ES-I3 (cell line): ENCODE measurements around the gene TRAM2.

ENCODE experiments used
- H3K36me3 ChIP-seq: 2 replicates; pipeline ENCODE4 v1.6.1; 2013; ENCODE audit warnings: mild to moderate bottlenecking, low read length, control low read depth, moderate library complexity; ENCODE audit not compliant: insufficient read depth
- H3K4me1 ChIP-seq: 2 replicates; pipeline ENCODE4 v1.6.1; 2013; ENCODE audit warnings: mild to moderate bottlenecking, control low read depth, low read length; ENCODE audit not compliant: insufficient read depth
- H3K9ac ChIP-seq: 2 replicates; pipeline ENCODE4 v1.6.1; 2013; ENCODE audit warnings: low read depth, mild to moderate bottlenecking, low read length, moderate library complexity
- H3K9me3 ChIP-seq: 2 replicates; pipeline ENCODE4 v1.6.1; 2013; ENCODE audit warnings: mild to moderate bottlenecking, low read length, moderate library complexity; ENCODE audit not compliant: control insufficient read depth, insufficient read depth

The TRAM2 gene

GRCh38 chr6:52503323-52503747, 73.5 kb downstream of the TRAM2 start:
- Histone ChIP-seq H3K4me1 (peaks cover 29% of the 10 kb centered on the region), H3K36me3 (peaks cover 11% of the 10 kb centered on the region), H3K9ac (no peak overlapping the region), H3K9me3 (no peaks in the 10 kb centered on the region)

- H3K9me3 ChIP-seq = no peaks in the 10 kb centered on the region
- peaks cover 3% of the 10 kb centered on the region; the same call in 1 of the 2 replicates for H3K36me3 ChIP-seq
- peaks cover 33% of the 10 kb centered on the region for H3K4me1 ChIP-seq
- H3K9ac ChIP-seq = no peak overlapping the region
These were observed 74.4 kb downstream of the TRAM2 start for GRCh38 chr6:52502306-52503029.

GRCh38 chr6:52500238-52501129, 76.4 kb downstream of the TRAM2 start:
- peaks cover 34% of the 10 kb centered on the region for H3K4me1 ChIP-seq
- no peaks in the 10 kb centered on the region for H3K36me3 ChIP-seq
- H3K9ac ChIP-seq = no peak overlapping the region
- no peaks in the 10 kb centered on the region for H3K9me3 ChIP-seq

DNA sequence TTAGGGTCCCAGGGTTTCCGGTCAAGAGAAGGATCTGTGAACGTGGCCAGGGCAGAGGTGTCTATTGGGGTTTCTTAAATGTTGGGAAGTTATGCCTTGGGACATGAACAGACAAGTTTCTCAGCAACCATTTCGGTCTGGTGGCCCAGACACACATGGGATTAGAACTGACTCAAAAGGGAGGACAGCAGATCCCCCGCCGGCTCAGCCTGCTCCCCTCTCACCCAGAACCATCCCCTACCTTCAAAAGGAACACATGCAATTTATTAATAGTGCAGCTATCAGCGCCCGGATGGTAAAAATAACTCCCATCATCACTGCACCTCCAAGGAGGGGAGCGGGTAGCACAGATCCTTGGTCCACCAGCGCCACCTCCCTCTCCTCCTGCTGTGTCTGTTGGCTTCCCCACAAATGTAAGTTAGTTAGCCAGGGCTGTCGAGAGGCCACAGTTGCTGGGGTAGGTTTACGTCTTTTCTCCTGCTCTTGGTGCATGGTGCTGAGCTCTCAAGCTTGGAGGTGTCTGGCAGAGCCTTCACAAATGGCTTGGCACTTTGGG, 77.1 kb downstream of the TRAM2 start:
- Histone ChIP-seq H3K9ac (no peak overlapping the region), H3K36me3 (no peaks in the 10 kb centered on the region)

GRCh38 chr6:52499026-52499425, 77.8 kb downstream of the TRAM2 start:
- H3K36me3 ChIP-seq = no peaks in the 10 kb centered on the region
- no peaks in the 10 kb centered on the region for H3K9me3 ChIP-seq
- peaks cover 28% of the 10 kb centered on the region for H3K4me1 ChIP-seq
- H3K9ac ChIP-seq = no peak overlapping the region

More for the DNA sequence above, 77.1 kb downstream of the TRAM2 start:
- H3K4me1 ChIP-seq = peaks cover 34% of the 10 kb centered on the region
- H3K9me3 ChIP-seq = no peaks in the 10 kb centered on the region

GRCh38 chr6:52498538-52499017, 78.3 kb downstream of the TRAM2 start:
- Histone ChIP-seq H3K9ac (no peak overlapping the region), H3K9me3 (no peaks in the 10 kb centered on the region), H3K36me3 (no peaks in the 10 kb centered on the region), H3K4me1 (peaks cover 24% of the 10 kb centered on the region)

GRCh38 chr6:52497652-52498408, 79.0 kb downstream of the TRAM2 start:
- H3K36me3 ChIP-seq = no peaks in the 10 kb centered on the region
- H3K9ac ChIP-seq = no peak overlapping the region
- peaks cover 22% of the 10 kb centered on the region for H3K4me1 ChIP-seq
- H3K9me3 ChIP-seq = no peaks in the 10 kb centered on the region

DNA sequence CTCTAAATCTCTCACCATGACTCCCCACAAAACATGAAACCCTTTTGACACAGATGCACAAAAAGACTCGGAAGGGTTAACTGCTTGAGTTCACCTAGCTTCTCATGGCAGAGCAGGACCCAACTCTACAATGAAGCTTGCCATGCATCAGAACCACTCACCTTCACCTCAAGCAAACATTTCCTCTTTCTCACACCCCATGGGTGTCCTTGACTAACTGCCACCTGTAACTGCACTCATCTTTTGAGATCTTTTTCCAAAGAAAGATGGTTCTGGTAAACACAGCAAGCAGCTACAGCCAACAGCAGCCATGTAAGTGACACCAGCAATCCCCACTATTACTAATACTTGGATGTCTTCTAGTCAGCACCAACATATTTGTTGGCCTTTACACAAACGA, 80.2 kb downstream of the TRAM2 start:
- H3K4me1 ChIP-seq = peaks cover 22% of the 10 kb centered on the region
- H3K9ac ChIP-seq = no peak overlapping the region
- H3K9me3 ChIP-seq = no peaks in the 10 kb centered on the region
- H3K36me3 ChIP-seq = no peaks in the 10 kb centered on the region

- Histone ChIP-seq H3K36me3 (no peaks in the 10 kb centered on the region), H3K9ac (no peak overlapping the region), H3K4me1 (peaks cover 22% of the 10 kb centered on the region), H3K9me3 (no peaks in the 10 kb centered on the region)
These were observed 80.9 kb downstream of the TRAM2 start for GRCh38 chr6:52495922-52496321.

DNA sequence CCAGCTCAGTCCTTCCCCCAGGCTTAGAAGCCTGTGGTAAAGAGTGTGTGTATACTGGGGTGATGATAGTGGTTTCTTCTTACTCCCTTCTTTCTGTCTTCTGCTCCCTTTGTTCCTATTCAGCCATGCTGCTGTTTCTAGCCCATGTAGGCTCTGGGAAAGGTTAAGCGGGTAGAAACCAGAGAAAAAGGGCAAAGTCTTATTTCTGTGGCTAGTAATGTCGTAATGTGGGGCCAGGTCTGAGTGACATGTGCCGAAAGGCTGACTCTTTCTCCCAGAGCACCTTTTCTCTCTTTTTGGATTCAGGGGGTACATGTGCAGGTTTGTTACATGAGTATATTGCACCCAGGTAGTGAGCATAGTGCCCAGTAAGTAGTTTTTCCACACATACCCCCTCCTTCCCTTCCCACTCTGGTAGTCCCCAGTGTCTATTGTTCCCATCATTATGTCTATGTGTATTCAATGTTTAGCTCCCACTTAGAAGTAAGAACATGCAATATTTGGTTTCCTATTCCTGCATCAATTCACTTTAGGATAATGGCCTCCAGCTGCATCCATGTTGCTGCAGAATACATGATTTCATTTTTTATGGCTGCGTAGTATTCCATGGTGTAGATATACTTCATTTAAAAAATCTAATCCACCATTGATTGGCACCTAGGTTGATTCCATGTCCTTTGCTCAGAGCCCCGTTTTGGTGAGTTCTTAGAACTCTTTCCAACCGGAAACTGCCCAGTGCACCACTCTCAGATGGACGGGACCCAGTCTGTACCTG, 82.4 kb downstream of the TRAM2 start:
- Histone ChIP-seq H3K9me3 (no peaks in the 10 kb centered on the region), H3K36me3 (no peaks in the 10 kb centered on the region), H3K9ac (no peak overlapping the region), H3K4me1 (peaks cover 15% of the 10 kb centered on the region)

- H3K36me3 ChIP-seq = no peaks in the 10 kb centered on the region
- no peaks in the 10 kb centered on the region for H3K9me3 ChIP-seq
- H3K4me1 ChIP-seq = peaks cover 7% of the 10 kb centered on the region
- H3K9ac ChIP-seq = no peak overlapping the region
These were observed 83.2 kb downstream of the TRAM2 start for GRCh38 chr6:52493669-52494068.

- Histone ChIP-seq H3K9ac (no peak overlapping the region), H3K36me3 (no peaks in the 10 kb centered on the region), H3K4me1 (no peaks in the 10 kb centered on the region), H3K9me3 (no peaks in the 10 kb centered on the region)
These were observed 85.4 kb downstream of the TRAM2 start for GRCh38 chr6:52491203-52492069.

GRCh38 chr6:52489881-52490280, 87.0 kb downstream of the TRAM2 start:
- Histone ChIP-seq H3K36me3 (no peaks in the 10 kb centered on the region), H3K9me3 (no peaks in the 10 kb centered on the region), H3K9ac (no peak overlapping the region), H3K4me1 (no peaks in the 10 kb centered on the region; the same call in 1 of the 2 replicates)
